Measurements from ENCODE around the gene IFITM2.
"Not testable (repeated sequence)": the region's sequence is repeated elsewhere in the genome, so short reads cannot be mapped to it uniquely, and the experiment has no call there.

IFITM2 gene

DNA sequence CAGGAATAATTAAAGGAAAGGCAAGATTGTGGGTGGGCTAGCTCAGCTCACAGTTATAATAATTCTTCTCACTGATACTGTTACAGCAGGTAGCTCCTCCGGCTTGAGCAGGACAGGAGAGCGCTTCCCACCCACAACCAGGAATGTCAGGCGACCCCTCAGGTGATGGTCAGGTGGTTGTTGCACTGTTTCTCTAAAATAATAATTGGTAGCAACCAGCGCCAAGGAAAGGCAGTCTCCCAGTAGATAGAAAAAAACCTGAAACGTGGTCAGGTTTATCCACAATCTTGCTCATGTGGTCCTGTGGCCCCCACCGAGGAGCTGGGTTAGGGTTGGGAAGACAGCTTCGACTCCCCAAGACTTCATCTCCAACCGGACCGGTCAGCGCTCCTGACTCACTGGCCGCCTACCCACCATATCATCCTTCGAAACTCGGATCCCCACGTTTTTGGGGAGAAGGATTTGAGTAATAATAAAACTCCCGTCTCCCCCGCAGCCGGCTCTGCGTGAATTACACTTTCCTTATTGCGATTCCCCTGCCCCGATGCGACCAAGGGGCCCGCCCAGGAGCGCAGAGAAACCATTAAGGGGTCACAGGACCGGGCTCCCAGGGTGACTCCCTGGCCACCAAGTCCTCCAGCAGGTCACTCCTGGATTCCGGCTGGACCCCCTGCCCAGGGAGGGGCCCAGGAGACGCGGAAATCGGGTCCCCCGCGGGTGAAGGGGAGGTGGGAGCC is 10.2 kb downstream of the IFITM2 start:
- H3K4me1 Mint-ChIP-seq (ENCODE audit: low read depth) = peaks cover 44% of the 10 kb centered on the region
- not testable (repeated sequence) for H3K9me3 Mint-ChIP-seq, H3K27me3 Mint-ChIP-seq
- H3K27ac Mint-ChIP-seq = peak overlapping the region; percentile 95
- peak; percentile 62 for DNase-seq
- H3K36me3 Mint-ChIP-seq (ENCODE audit: low read depth) = peaks cover 51% of the 10 kb centered on the region
- peak overlapping the region; percentile 95 for H3K4me3 Mint-ChIP-seq

DNA sequence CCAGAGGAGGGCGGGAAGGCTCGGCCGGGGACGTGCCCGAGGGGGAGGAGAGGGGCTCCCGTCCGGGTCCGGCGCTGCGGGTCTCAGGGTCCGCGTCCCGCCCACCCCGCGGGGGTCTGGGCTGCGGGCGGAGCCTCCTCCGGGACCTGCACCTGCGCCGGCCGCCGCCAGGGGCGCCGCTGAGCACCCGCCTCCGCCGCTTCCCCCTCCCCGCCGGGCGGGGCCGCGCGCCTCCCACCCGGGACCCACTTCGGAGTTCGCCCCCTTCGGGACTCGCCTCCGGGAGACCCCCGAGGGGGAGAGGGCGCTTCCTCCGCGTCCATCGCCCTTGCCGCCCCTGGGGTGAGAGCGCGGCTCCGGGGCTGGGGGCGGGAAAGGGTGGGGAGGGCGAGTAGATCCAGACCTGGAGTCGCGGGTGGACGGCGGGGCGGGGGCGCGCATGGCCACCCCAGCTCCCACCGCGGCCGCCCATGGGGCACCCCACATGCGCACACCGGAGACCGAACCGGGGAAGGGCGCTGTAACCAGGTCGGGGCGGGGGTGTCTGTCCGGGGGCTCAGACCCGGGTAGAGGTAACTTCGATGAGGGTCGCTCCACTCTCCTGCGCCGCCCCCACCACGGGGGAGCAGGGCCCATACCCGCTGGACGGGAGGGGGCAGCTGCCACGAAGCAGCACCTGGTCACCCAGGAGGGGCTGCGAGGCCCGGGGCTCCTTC is 10.9 kb downstream of the IFITM2 start:
- DNase-seq = peak; percentile 57
- Mint-ChIP-seq H3K4me1 (ENCODE audit: low read depth) (peaks cover 36% of the 10 kb centered on the region), H3K4me3 (peak overlapping the region; percentile 87), H3K36me3 (ENCODE audit: low read depth) (peaks cover 49% of the 10 kb centered on the region)
- H3K27me3 Mint-ChIP-seq, H3K9me3 Mint-ChIP-seq, H3K27ac Mint-ChIP-seq: not testable (repeated sequence)

DNA sequence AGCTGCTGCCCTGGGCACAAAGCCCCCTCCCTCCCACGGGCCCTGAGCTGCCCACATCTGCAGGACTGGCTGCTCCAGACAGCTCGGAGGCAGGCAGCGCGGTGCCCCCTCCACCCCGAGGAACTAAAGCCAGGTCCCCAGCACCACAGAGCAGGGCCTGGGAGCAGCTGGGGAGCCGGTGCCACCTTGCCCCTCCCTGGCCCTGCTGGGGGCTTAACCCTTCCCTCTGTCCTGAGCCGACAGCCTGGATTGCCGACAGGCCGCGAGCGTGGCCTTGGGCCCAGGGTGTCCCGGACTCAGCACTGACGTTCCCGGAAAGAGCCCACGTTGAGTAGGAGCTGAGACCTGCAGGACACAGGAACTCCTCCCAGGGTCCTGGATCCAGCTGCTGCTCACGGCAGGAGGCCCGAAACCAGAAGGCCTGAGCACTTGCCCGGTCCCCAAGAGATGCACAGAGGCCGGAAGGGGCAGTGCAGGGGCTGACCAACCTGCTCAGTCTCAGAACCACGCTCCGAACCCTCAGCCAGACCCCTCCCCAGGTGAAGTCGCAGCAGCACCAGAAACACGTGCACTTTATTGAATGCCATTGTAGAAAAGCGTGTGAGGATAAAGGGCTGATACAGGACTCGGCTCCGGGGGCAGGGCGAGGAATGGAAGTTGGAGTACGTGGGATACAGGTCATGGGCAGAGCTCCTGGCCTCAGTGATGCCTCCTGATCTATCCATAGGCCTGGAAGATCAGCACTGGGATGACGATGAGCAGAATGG is 11.7 kb downstream of the IFITM2 start:
- peak overlapping the region; percentile 87 for H3K4me3 Mint-ChIP-seq
- H3K27me3 Mint-ChIP-seq, H3K9me3 Mint-ChIP-seq: not testable (repeated sequence)
- peaks cover 41% of the 10 kb centered on the region for H3K36me3 Mint-ChIP-seq (ENCODE audit: low read depth)
- H3K4me1 Mint-ChIP-seq (ENCODE audit: low read depth) = peaks cover 35% of the 10 kb centered on the region
- peak overlapping the region; percentile 94 for H3K27ac Mint-ChIP-seq
- DNase-seq = peak; percentile 68

DNA sequence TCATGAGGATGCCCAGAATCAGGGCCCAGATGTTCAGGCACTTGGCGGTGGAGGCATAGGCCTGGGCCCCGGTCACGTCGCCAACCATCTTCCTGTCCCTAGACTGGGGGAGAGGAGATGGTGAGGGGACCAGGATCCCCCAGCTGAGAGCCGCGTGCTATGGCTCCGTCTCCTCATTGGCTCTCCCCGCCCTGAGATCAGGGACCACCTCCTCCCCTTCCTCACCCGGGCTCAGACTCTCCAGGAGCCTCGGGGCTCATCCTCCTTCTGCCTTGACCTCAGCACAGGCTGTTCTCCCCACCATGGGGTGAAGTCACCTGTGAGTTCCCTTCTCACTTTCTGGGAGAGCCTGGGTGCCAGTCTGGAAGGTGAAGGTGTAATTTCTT is 12.3 kb downstream of the IFITM2 start:
- not testable (repeated sequence) for H3K9me3 Mint-ChIP-seq, H3K27me3 Mint-ChIP-seq
- peak; percentile 66 for DNase-seq
- Mint-ChIP-seq H3K27ac (peak overlapping the region; percentile 94), H3K4me3 (peak overlapping the region; percentile 87), H3K36me3 (ENCODE audit: low read depth) (peaks cover 36% of the 10 kb centered on the region), H3K4me1 (ENCODE audit: low read depth) (peaks cover 41% of the 10 kb centered on the region)

DNA sequence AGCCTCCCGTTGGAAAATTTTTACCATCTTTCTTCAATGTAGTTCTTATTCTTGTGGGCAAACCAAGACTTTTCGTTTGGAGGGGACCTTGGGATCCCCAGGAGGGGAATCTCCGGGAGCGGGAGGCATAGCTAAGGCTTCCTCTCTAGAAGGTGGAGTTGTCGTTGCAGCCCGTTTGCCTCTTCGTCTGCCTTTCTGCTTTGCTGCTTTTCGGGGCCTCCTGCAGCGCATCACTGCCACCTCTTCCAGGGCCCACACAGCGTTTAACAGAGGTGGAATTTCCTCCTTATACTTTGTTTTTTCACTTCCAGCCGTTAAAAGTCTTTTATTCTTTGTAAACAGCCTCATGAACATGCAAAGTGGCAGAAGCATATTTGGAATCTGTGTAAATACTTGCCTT is 16.5 kb downstream of the IFITM2 start:
- Mint-ChIP-seq H3K4me1 (ENCODE audit: low read depth) (peaks cover 55% of the 10 kb centered on the region), H3K27me3 (no peaks in the 10 kb centered on the region)

DNA sequence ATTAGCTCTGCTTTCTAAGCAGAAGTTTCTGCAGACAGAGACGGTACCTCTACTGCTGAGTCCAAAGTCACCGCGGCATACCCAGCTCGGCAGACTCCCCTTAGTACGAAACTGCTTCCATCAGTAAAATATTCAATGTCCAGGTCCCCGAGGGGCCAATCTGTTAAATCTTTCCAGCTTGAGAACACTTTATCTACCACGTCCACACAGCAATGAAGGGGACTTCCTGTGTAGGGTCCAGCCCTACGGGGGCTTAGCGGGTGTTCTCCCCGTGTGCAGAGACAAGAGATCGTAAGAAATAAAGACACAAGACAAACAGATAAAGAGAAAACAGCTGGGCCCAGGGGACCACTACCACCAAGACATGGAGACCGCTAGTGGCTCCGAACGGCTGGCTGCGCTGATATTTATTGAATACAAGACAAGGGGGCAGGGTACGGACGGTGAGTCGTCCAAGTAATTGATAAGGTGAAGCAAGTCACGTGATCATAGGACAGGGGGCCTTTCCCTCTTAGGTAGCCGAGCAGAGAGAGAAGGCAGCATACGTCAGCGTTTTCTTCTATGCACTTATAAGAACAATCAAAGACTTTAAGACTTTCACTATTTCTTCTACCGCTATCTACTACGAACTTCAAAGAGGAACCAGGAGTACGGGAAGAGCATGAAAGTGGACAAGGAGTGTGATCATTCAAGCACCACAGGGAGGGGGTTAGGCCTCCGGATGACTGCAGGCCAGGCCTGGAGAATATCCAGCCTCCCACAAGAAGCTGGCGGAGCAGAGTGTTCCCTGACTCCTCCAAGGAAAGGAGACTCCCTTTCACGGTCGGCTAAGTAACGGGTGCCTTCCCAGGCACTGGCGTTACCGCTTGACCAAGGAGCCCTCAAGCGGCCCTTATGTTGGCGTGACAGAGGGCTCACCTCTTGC is 17.2 kb downstream of the IFITM2 start:
- peak; percentile 28 for DNase-seq
- H3K27me3 Mint-ChIP-seq; H3K36me3 Mint-ChIP-seq (ENCODE audit: low read depth); H3K27ac Mint-ChIP-seq; H3K9me3 Mint-ChIP-seq; H3K4me3 Mint-ChIP-seq: not testable (repeated sequence)
- H3K4me1 Mint-ChIP-seq (ENCODE audit: low read depth) = peaks cover 59% of the 10 kb centered on the region

More for the DNA sequence above, 16.5 kb downstream of the IFITM2 start:
- DNase-seq = peak; percentile 23
- Mint-ChIP-seq H3K36me3 (ENCODE audit: low read depth) (peaks cover 11% of the 10 kb centered on the region), H3K27ac (no peak overlapping the region), H3K4me3 (no peak overlapping the region), H3K9me3 (no peaks in the 10 kb centered on the region)

DNA sequence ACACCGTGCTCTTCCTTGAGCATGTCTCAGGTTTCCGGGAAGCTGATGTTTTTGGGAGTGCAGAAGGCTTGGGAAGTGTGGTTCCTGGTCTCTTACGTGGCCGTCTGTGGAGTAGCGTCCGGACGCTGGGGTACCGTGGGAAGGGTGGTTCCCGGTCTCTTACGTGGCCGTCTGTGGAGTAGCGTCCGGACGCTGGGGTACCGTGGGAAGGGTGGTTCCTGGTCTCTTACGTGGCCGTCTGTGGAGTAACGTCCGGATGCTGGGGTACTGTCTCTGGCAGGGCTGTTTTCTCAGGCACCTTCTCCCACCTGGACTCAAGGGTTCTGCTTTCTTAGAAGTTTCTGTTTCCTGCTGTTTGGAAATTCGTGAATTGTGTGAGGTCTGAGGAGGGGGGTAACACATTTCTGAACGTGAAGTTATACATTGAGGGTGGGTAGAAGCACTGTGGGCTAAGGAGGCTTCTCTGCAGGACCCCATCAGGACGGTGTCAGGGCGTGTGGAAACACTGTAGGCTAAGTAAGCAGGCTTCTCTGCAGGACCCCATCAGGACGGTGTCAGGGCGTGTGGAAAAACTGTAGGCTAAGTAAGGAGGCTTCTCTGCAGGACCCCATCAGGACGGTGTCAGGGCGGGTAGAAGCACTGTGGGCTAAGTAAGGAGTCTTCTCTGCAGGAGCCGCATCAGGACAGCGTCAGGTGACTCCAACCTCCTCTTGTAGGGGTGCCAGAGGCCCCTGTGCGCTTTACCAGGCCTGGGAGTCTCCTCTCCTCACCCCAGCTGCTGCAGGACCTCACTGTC is 18.4 kb downstream of the IFITM2 start:
- Mint-ChIP-seq H3K36me3 (ENCODE audit: low read depth) (no peaks in the 10 kb centered on the region), H3K27me3 (no peaks in the 10 kb centered on the region), H3K4me3 (peak overlapping the region; percentile 67), H3K4me1 (ENCODE audit: low read depth) (peaks cover 59% of the 10 kb centered on the region), H3K27ac (peak overlapping the region; percentile 96), H3K9me3 (no peaks in the 10 kb centered on the region)
- no peak for DNase-seq

DNA sequence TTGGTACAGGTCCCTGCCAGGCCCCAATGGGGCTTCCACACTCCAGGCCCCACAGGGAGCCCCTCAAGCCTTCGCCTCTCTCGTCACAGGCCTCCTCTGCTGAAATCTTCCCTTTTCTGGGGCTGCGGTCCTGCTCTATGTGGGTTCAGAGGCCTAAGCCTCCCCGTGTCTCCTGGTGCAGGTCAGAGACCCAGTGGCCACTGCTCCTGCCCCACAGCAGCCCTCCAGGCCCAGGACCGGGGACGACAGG is 18.9 kb downstream of the IFITM2 start:
- Mint-ChIP-seq H3K27me3 (no peaks in the 10 kb centered on the region), H3K36me3 (ENCODE audit: low read depth) (no peaks in the 10 kb centered on the region), H3K4me1 (ENCODE audit: low read depth) (peaks cover 64% of the 10 kb centered on the region), H3K27ac (peak overlapping the region; percentile 96), H3K9me3 (no peaks in the 10 kb centered on the region), H3K4me3 (peak overlapping the region; percentile 67)
- no peak for DNase-seq

DNA sequence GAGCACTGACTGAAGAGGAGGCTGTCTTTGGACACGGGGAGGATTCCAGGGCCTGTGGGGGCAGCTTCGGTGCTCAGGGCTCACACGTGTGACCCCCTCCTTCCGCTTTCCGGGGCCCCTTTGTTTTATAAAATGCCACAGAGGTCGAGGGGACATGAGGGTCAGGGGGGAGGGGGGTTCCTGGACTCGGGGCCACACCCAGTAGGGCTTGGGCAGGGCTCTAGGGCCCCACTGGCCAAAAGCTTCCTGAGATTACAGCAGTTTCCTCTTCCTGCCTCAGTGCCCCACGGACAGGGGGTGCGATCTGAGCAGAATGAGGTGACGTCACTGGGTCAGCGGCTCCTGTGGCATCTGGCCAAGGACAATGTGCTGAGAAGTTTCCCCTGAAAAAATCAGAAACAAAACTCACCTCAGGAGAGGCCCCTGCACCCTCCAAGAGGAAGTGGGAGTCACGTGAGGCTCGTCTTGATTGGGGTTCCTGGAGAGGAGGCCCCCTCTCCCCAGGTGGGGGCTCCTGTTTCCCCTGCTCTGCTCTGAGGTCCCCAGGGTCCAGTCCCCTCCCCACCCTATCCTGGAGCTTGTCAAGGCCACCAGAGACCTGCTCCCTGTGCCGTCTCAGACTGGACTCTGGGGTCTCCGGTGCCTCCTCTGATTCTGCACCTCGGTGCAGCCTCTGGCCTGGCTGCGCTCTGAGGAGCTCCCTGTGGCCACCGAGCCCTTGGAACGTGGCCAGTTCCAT is 19.4 kb downstream of the IFITM2 start:
- Mint-ChIP-seq H3K4me3 (peak overlapping the region; percentile 67), H3K36me3 (ENCODE audit: low read depth) (no peaks in the 10 kb centered on the region), H3K9me3 (no peaks in the 10 kb centered on the region), H3K27ac (peak overlapping the region; percentile 96), H3K27me3 (no peaks in the 10 kb centered on the region), H3K4me1 (ENCODE audit: low read depth) (peaks cover 69% of the 10 kb centered on the region)
- peak; percentile 75 for DNase-seq

DNA sequence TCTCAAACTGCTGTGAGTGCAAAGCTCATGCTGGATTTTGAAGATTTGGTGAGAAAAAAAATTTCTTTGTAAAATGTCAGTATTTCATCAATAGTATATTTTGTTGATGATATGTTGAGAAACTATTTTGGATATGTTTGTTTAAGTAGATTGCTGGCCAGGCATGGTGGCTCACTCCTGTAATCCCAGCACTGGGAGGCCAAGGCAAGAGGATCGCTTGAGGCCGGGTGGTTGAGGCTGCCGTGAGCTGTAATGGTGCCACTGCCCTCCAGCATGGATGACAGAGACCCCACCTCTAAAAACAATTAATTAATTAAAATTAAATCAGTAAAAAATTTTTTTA is 19.9 kb downstream of the IFITM2 start:
- peak overlapping the region; percentile 67 for H3K4me3 Mint-ChIP-seq
- H3K36me3 Mint-ChIP-seq (ENCODE audit: low read depth) = no peaks in the 10 kb centered on the region
- no peak for DNase-seq
- H3K9me3 Mint-ChIP-seq = no peaks in the 10 kb centered on the region
- H3K27me3 Mint-ChIP-seq = no peaks in the 10 kb centered on the region
- peak overlapping the region; percentile 96 for H3K27ac Mint-ChIP-seq
- peaks cover 71% of the 10 kb centered on the region for H3K4me1 Mint-ChIP-seq (ENCODE audit: low read depth)

DNA sequence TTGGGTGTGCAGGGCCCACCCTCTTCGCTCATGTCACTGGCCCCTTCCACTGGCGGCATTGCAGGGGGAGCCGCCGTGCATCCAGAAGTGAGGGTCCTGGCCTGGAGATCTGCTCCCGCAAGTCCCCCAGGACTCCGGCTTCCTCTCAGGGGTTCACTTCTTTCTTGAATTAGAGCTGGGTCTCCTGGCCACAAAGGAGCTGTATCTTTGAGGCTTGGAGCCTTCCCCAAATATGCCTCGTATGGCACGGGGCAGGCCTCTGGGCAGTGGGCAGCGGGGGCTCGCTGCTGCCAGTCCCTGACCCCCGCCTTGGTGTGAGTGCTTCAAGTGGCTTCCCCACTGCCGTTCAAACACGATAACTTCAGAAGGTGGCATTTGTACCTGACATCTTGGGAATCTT is 20.4 kb downstream of the IFITM2 start:
- Mint-ChIP-seq H3K27ac (no peak overlapping the region), H3K4me3 (no peak overlapping the region), H3K9me3 (no peaks in the 10 kb centered on the region), H3K4me1 (ENCODE audit: low read depth) (peaks cover 75% of the 10 kb centered on the region), H3K36me3 (ENCODE audit: low read depth) (no peaks in the 10 kb centered on the region), H3K27me3 (no peaks in the 10 kb centered on the region)
- DNase-seq = peak; percentile 32

DNA sequence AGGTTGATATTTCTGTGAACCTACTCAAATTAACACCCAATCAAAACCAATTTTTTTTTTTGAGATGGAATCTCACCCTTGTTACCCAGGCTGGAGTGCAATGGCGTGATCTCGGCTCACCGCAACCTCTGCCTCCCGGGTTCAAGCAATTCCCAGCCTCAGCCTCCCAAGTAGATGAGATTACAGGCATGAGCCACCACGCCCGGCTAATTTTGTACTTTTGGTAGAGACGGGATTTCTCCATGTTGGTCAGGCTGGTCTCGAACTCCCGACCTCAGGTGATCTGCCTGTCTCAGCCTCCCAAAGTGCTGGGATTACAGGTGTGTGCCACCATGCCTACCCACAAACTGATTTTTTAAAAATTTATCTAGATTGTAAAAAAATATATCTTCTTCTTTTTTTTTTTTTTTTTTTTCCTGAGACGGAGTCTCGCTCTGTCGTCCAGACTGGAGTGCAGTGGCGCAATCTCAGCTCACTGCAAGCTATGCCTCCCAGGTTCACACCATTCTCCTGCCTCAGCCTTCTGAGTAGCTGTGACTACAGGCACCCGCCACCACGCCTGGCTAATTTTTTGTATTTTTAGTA is 21.0 kb downstream of the IFITM2 start:
- not testable (repeated sequence) for H3K27me3 Mint-ChIP-seq; H3K27ac Mint-ChIP-seq; H3K36me3 Mint-ChIP-seq (ENCODE audit: low read depth); H3K9me3 Mint-ChIP-seq; H3K4me3 Mint-ChIP-seq
- DNase-seq = peak; percentile 25
- peaks cover 75% of the 10 kb centered on the region for H3K4me1 Mint-ChIP-seq (ENCODE audit: low read depth)

DNA sequence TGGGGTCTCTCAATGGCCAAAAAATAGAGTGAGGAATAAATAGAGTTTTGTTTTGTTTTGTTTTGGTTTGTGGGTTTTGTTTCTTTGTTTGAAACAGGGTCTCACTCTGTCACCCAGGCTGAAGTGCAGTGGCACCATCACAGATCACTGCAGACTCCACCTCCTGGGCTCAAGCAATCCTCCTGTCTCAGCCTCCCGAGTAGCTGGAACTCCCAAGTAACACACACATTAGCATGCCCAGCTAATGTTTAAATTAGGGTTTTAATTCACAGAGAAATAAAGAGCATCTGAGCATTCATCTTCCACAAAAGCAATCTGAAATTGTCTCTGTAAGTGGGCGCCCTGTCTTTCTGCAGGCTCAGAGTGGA is 22.3 kb downstream of the IFITM2 start:
- Mint-ChIP-seq H3K27me3 (no peaks in the 10 kb centered on the region), H3K27ac (peak overlapping the region; percentile 63), H3K9me3 (no peaks in the 10 kb centered on the region), H3K4me1 (ENCODE audit: low read depth) (peaks cover 66% of the 10 kb centered on the region), H3K36me3 (ENCODE audit: low read depth) (no peaks in the 10 kb centered on the region), H3K4me3 (no peak overlapping the region)
- peak; percentile 27 for DNase-seq

All from activated T-cell treated with anti-CD3 and anti-CD28 coated beads, Interleukin-2, amount 50 U/mL, for 24 hours (primary cell).